K562 (cell line): ENCODE results near the gene BNIP3. TPM values are rescaled to one million over a fixed set of nuclear protein-coding genes. Genes with fewer than 3 reads are reported as not detected.
A peak's percentile ranks its signal among the peaks of the same experiment; 100 is the strongest.

Experiments used
- COPS2 ChIP-seq: fragments of 450-650 bp; conservative IDR thresholded peaks from 2 replicates; pipeline ENCODE4 v1.6.1; 2016; ENCODE audit warnings: mild to moderate bottlenecking, moderate library complexity
- FOXK1 ChIP-seq: sonication (generic); formaldehyde crosslinking; IDR thresholded peaks from 2 replicates; pipeline ENCODE4 v1.8.0; 2022; ENCODE audit warnings: missing genetic modification reagents, mild to moderate bottlenecking, borderline replicate concordance
- FOXO4 ChIP-seq: fragments of 450-650 bp; formaldehyde crosslinking; IDR thresholded peaks from 2 replicates; pipeline ENCODE4 v1.4.0; 2020; ENCODE audit warnings: mild to moderate bottlenecking, moderate library complexity
- HDAC6 ChIP-seq: IDR thresholded peaks from 2 replicates; pipeline ENCODE4 v1.6.1; 2012; ENCODE audit warnings: low read depth, mild to moderate bottlenecking, control low read depth, inconsistent platforms, low read length, moderate library complexity
- KDM4B ChIP-seq, 2 experiments: fragments of 450-650 bp in 1 of 2; sonication (generic) in 1 of 2; IDR thresholded peaks; 2 replicates each; pipeline ENCODE4 v1.6.1; 2016 to 2017; ENCODE audit warnings: borderline replicate concordance in 2 of 2, antibody characterized with exemption in 1 of 2, low read depth in 1 of 2, mild to moderate bottlenecking in 1 of 2
- KDM5B ChIP-seq: fragments of 200-600 bp; sonication (generic); IDR thresholded peaks from 2 replicates; pipeline ENCODE4 v1.6.1; 2012; ENCODE audit warnings: low read depth, mild to moderate bottlenecking, moderate library complexity, low read length, control low read depth, inconsistent platforms; ENCODE audit not compliant: insufficient replicate concordance
- MAFF ChIP-seq: IDR thresholded peaks from 2 replicates; pipeline ENCODE4 v1.6.1; 2012; ENCODE audit warnings: low read length, improper control_type of control experiment
- MLX ChIP-seq, 2 experiments: fragments of 450-650 bp in 1 of 2; sonication (generic) in 1 of 2; formaldehyde crosslinking; conservative IDR thresholded peaks; 2 replicates each; pipeline versions ENCODE4 v1.4.0 to v1.8.1; 2020 to 2022; ENCODE audit warnings: mild to moderate bottlenecking in 1 of 2, missing genetic modification reagents in 1 of 2
- NFE2 ChIP-seq: IDR thresholded peaks from 2 replicates; pipeline ENCODE4 v1.6.1; 2014; ENCODE audit warnings: antibody characterized with exemption, low read depth
- NFE2L1 ChIP-seq: fragments of 450-650 bp; IDR thresholded peaks from 2 replicates; pipeline ENCODE4 v1.6.1; 2016; ENCODE audit warnings: missing genetic modification characterization, low read depth, mild to moderate bottlenecking, missing compliant biosample characterization, moderate library complexity, borderline replicate concordance
- NFYB ChIP-seq: IDR thresholded peaks from 2 replicates; pipeline ENCODE4 v1.6.1; 2011; ENCODE audit warnings: mild to moderate bottlenecking, moderate library complexity; ENCODE audit not compliant: insufficient read length; ENCODE audit errors: extremely low read depth
- PHF20 ChIP-seq: fragments of 450-650 bp; IDR thresholded peaks from 2 replicates; pipeline ENCODE4 v1.6.1; 2018; ENCODE audit not compliant: partially characterized antibody
- POLR2G ChIP-seq: fragments of 200-400 bp; formaldehyde crosslinking; IDR thresholded peaks from 2 replicates; pipeline ENCODE4 v1.6.1; 2017; ENCODE audit warnings: low read depth, mild to moderate bottlenecking, antibody characterized with exemption, low read length, moderate library complexity
- PTBP1 ChIP-seq: fragments of 200-400 bp; formaldehyde crosslinking; IDR thresholded peaks from 2 replicates; pipeline ENCODE4 v1.6.1; 2017; ENCODE audit warnings: low read depth, low read length
- RBFOX2 ChIP-seq: fragments of 200-400 bp; formaldehyde crosslinking; IDR thresholded peaks from 2 replicates; pipeline ENCODE4 v1.6.1; 2017; ENCODE audit warnings: low read depth, mild to moderate bottlenecking, low read length, moderate library complexity
- SOX6 ChIP-seq: fragments of 450-650 bp; IDR thresholded peaks from 2 replicates; pipeline ENCODE4 v1.6.1; 2014; ENCODE audit warnings: mild to moderate bottlenecking
- STAT6 ChIP-seq: sonication (generic); formaldehyde crosslinking; IDR thresholded peaks from 2 replicates; pipeline ENCODE4 v1.8.1; 2023; ENCODE audit warnings: mild to moderate bottlenecking, missing genetic modification reagents
- TEAD4 ChIP-seq, 2 experiments: sonication (generic) in 1 of 2; formaldehyde crosslinking in 1 of 2; IDR thresholded peaks; 2 replicates each; pipeline versions ENCODE4 v1.6.1 to v1.8.0; 2012 to 2022; ENCODE audit warnings: borderline replicate concordance in 1 of 2, inconsistent platforms in 1 of 2, low read length in 1 of 2, mild to moderate bottlenecking in 1 of 2, missing genetic modification reagents in 1 of 2
- TFE3 ChIP-seq: fragments of 450-650 bp; formaldehyde crosslinking; IDR thresholded peaks from 2 replicates; pipeline ENCODE4 v1.4.0; 2020; ENCODE audit warnings: mild to moderate bottlenecking, mixed read lengths
- ZNF507 ChIP-seq: conservative IDR thresholded peaks from 2 replicates; pipeline ENCODE4 v1.6.1; 2017; ENCODE audit warnings: missing genetic modification characterization, missing compliant biosample characterization
- polyA plus RNA-seq, 8 experiments: library from polyadenylated mRNA; depleted of rRNA in 4 of 8; stranded (reverse) in 5 of 8; unstranded in 3 of 8; fragments of >200 nt; fragmentation: Nextera tagmentation in 2 of 8; fragmentation: Illumina TruSeq in 1 of 8; extraction: Ambion mirVana in 2 of 8; extraction: Trizol in 1 of 8; gene quantifications; 2 replicates each; pipeline versions ENCODE4 v1.2.1 to v1.2.3, GENCODE V29; 2011 to 2014; ENCODE audit warnings: inconsistent platforms in 1 of 8, missing spikeins in 1 of 8
- total RNA-seq, 7 experiments: library from RNA; depleted of rRNA in 6 of 7; stranded (reverse); fragments of >200 nt in 6 of 7; fragmentation: Illumina TruSeq in 2 of 7; extraction: Trizol in 2 of 7; gene quantifications; 2 replicates each; pipeline versions ENCODE4 v1.2.1 to v1.2.3, GENCODE V29; 2011 to 2021; ENCODE audit warnings: low replicate concordance in 1 of 7

BNIP3 gene
- total and polyA plus RNA-seq, 9 of the 15 experiments (the other 6 are each of a cell fraction or from before 2014, with no cell fraction given) = 9.2 to 119 (median 42.2) TPM

- no peak for TF ChIP-seq STAT6 (CRISPR knock-in tag)
- no peak for TF ChIP-seq MLX (CRISPR knock-in tag; conservative IDR thresholded peaks at IDR 0.05)
- TF ChIP-seq HDAC6 = no peak
- TF ChIP-seq FOXO4 (CRISPR knock-in tag) = no peak
- TF ChIP-seq KDM4B (IDR thresholded peaks at IDR 0.05; ENCODE audit: borderline replicate concordance in 2 of 2, low read depth in 1 of 2) = no peak
- no peak for TF ChIP-seq POLR2G
- TF ChIP-seq FOXK1 = no peak
- TF ChIP-seq COPS2 = no peak
- TF ChIP-seq TFE3 (CRISPR knock-in tag) = no peak
- TF ChIP-seq NFE2L1 (tag) = peak; percentile 67
- TF ChIP-seq KDM5B = no peak
- TF ChIP-seq SOX6 = 0 out of 2 replicates have a peak, but pooled peaks have one; percentile 12
- TF ChIP-seq TEAD4 (IDR thresholded peaks at IDR 0.05; ENCODE audit: low read length) = no peak
- no peak for TF ChIP-seq TEAD4 (CRISPR knock-in tag; IDR thresholded peaks at IDR 0.05; ENCODE audit: borderline replicate concordance)
- no peak for TF ChIP-seq RBFOX2
- peak; percentile 87 for TF ChIP-seq NFE2
- TF ChIP-seq PHF20 = no peak
- TF ChIP-seq MAFF = peak; percentile 63; the same call in 1 of the 2 replicates
- TF ChIP-seq PTBP1 = no peak
- no peak for TF ChIP-seq NFYB
- TF ChIP-seq ZNF507 (tag) = no peak
These were observed 53.3 kb downstream of the BNIP3 start (continued) for GRCh38 chr10:131928248-131929095.
